Midbrain (tissue), 1 donor: ENCODE results near the gene ZNF19.

ENCODE experiments used
- DNase-seq: peaks from one replicate; lab custom pipeline; 2025; lab: John Stamatoyannopoulos, UW

Gene ZNF19

GRCh38 chr16:71441348-71442050 lies 47.6 kb downstream of the ZNF19 start:
- DNase-seq: no peak

GRCh38 chr16:71440669-71441347 lies 48.3 kb downstream of the ZNF19 start:
- no peak for DNase-seq

- no peak for DNase-seq
These were observed 49.6 kb downstream of the ZNF19 start for GRCh38 chr16:71439523-71439922.

- DNase-seq: no peak
These were observed 52.7 kb downstream of the ZNF19 start for GRCh38 chr16:71436473-71436872.

GRCh38 chr16:71432906-71433305 lies 56.2 kb downstream of the ZNF19 start:
- no peak for DNase-seq

- no peak for DNase-seq
These were observed 57.1 kb downstream of the ZNF19 start for GRCh38 chr16:71431991-71432390.

GRCh38 chr16:71431176-71431575 lies 57.9 kb downstream of the ZNF19 start:
- no peak for DNase-seq

GRCh38 chr16:71430744-71431143 lies 58.4 kb downstream of the ZNF19 start:
- DNase-seq: no peak

- DNase-seq: no peak
These were observed 59.5 kb downstream of the ZNF19 start for GRCh38 chr16:71429581-71429980.

GRCh38 chr16:71428883-71429282 lies 60.2 kb downstream of the ZNF19 start:
- no peak for DNase-seq

- DNase-seq: no peak
These were observed 60.7 kb downstream of the ZNF19 start for GRCh38 chr16:71428385-71428784.

GRCh38 chr16:71426880-71427615 lies 62.1 kb downstream of the ZNF19 start:
- DNase-seq: no peak

GRCh38 chr16:71426069-71426879 lies 62.9 kb downstream of the ZNF19 start:
- DNase-seq: no peak

GRCh38 chr16:71425746-71426068 lies 63.4 kb downstream of the ZNF19 start:
- no peak for DNase-seq

- DNase-seq: no peak
These were observed 64.5 kb downstream of the ZNF19 start for GRCh38 chr16:71424626-71425025.

GRCh38 chr16:71423865-71424264 lies 65.3 kb downstream of the ZNF19 start:
- DNase-seq: no peak
